Activated B cell treated with CpG ODN at 0.5 μM for 24 hours (primary cell): Measurements from ENCODE around the gene TENM4. TPM values are rescaled to one million over a fixed set of nuclear protein-coding genes. Genes with fewer than 3 reads are reported as not detected.

Experiments
- ATAC-seq: fragments of 200-7000 bp; cut with Tn5 transposase; one replicate; pipeline ENCODE4 v1.10.0; 2021; ENCODE audit warnings: low read depth, mild to moderate bottlenecking, moderate library complexity
- CTCF ChIA-PET: fragments of 350-600 bp; sonication (Branson Sonifier 250); formaldehyde crosslinking; loops from one replicate; lab custom pipeline; 2021; ENCODE audit warnings: antibody characterized with exemption; lab: Charles Lee
- POLR2A ChIA-PET: fragments of 350-600 bp; sonication (Branson Sonifier 250); formaldehyde crosslinking; loops from one replicate; lab custom pipeline; 2021; ENCODE audit warnings: antibody characterized with exemption; lab: Charles Lee
- DNase-seq: peaks from one replicate; pipeline ENCODE4 v3.0.0; 2022
- H3K27ac Mint-ChIP-seq: one replicate; pipeline ENCODE4 v1.8.0; 2020; ENCODE audit warnings: mixed read lengths
- H3K27me3 Mint-ChIP-seq: one replicate; pipeline ENCODE4 v1.8.0; 2021; ENCODE audit warnings: mixed read lengths
- H3K36me3 Mint-ChIP-seq: one replicate; pipeline ENCODE4 v1.8.0; 2021; ENCODE audit warnings: low read depth, mixed read lengths
- H3K4me1 Mint-ChIP-seq: one replicate; pipeline ENCODE4 v1.8.0; 2021; ENCODE audit warnings: mixed read lengths
- H3K4me3 Mint-ChIP-seq: one replicate; pipeline ENCODE4 v1.8.0; 2020; ENCODE audit warnings: mild to moderate bottlenecking, mixed read lengths
- H3K9me3 Mint-ChIP-seq: one replicate; pipeline ENCODE4 v1.8.0; 2020; ENCODE audit warnings: mixed read lengths
- intact Hi-C: fragments of 100-400 bp; cut with micrococcal nuclease; formaldehyde crosslinking; loops from one replicate; pipeline ENCODE4 v1.15.1; 2024
- total RNA-seq: library from RNA; stranded (reverse); gene quantifications from 2 replicates; pipeline ENCODE4 v1.2.3, GENCODE V29; 2022
- TF ChIP-seq, protein P1 (sequence below): fragments of 200-600 bp; IDR thresholded peaks from one replicate; pipeline ENCODE4 v1.8.0; 2022; ENCODE audit warnings: antibody characterized with exemption, mild to moderate bottlenecking

The TENM4 gene
- total RNA-seq, 1 donor from 2014 or later, result 2.4 TPM

DNA sequence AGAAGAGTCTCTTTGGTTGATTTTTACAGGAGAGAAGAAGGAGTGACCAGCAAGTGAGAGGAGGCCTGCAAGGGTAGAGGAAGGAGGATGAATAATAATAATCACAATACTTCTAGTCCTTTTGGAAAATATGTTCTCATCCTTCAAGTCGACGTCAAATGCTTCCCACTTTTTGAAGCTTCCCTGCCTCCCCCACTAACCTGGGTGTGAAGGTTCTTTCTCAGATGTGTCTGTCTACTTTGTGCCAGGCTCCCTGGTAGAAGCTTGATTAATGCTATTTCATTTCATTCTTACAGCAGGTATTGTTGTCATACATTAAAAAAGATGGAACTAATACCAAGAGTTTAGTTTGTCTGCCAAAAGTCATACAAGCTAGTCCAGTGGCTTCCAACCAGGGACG, 17.1 kb downstream of the TENM4 start:
- H3K9me3 Mint-ChIP-seq, result no peaks in the 10 kb centered on the region
- no peak overlapping the region for H3K4me3 Mint-ChIP-seq
- peaks cover 3% of the 10 kb centered on the region for H3K27me3 Mint-ChIP-seq
- H3K4me1 Mint-ChIP-seq, result no peaks in the 10 kb centered on the region
- TF ChIP-seq, protein P1, sequence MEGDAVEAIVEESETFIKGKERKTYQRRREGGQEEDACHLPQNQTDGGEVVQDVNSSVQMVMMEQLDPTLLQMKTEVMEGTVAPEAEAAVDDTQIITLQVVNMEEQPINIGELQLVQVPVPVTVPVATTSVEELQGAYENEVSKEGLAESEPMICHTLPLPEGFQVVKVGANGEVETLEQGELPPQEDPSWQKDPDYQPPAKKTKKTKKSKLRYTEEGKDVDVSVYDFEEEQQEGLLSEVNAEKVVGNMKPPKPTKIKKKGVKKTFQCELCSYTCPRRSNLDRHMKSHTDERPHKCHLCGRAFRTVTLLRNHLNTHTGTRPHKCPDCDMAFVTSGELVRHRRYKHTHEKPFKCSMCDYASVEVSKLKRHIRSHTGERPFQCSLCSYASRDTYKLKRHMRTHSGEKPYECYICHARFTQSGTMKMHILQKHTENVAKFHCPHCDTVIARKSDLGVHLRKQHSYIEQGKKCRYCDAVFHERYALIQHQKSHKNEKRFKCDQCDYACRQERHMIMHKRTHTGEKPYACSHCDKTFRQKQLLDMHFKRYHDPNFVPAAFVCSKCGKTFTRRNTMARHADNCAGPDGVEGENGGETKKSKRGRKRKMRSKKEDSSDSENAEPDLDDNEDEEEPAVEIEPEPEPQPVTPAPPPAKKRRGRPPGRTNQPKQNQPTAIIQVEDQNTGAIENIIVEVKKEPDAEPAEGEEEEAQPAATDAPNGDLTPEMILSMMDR, result no peak
- CTCF ChIA-PET, result no interaction called here
- DNase-seq (no peak), ATAC-seq (no peak)
- POLR2A ChIA-PET, result no interaction called here
- intact Hi-C loops, result no loop called here
- H3K27ac Mint-ChIP-seq, result no peak overlapping the region
- no peaks in the 10 kb centered on the region for H3K36me3 Mint-ChIP-seq

DNA sequence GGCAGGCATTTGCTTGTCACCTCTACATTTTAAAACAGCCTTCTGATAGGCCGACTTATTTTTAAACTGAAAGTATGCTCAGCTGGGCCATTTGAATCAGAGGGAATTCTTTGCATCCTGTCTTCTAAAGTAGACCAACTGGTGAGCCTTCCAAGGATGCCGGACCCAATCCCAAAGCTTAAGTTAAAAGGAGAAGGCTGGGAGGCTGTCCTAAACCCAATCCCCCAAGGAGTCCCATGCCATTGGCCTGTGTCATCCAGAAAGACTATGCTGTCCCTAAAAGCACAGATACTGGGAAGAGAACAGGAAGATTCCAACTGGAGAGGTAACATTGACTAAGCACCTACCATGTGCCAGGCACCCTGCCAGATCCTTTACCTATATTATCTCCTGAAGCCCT, 18.0 kb downstream of the TENM4 start:
- H3K27ac Mint-ChIP-seq, result no peak overlapping the region

DNA sequence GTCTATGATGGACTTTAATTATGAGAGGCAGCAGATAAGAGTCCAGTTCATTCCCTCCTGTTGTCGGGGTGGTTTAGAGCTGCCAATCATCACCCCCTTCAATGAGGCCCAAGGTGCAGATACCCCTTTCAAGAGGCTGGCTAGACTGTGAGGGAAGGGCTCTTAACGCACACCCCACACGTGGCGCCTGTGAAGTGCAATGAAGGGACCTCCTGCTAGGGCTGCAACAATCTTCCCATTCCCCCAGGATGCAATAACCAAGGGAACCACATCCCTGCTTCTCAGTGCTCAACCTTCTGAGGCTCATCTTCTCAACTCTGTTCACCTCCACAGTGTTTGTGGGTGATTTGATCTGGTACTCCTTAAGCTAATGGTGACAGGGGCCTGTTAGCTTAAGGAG, 19.0 kb downstream of the TENM4 start:
- CTCF ChIA-PET, result interaction anchor here (2.0 kb wide), 1 partner anchor 21 kb away, joined by 4 read pairs; no protein-coding TSS in a partner anchor
- H3K4me1 Mint-ChIP-seq, result no peaks in the 10 kb centered on the region
- no peaks in the 10 kb centered on the region for H3K36me3 Mint-ChIP-seq
- intact Hi-C loops, result no loop called here
- H3K27me3 Mint-ChIP-seq, result peaks cover 6% of the 10 kb centered on the region
- H3K9me3 Mint-ChIP-seq, result no peaks in the 10 kb centered on the region
- no peak for ATAC-seq
- DNase-seq, result no peak
- POLR2A ChIA-PET, result no interaction called here
- TF ChIP-seq, protein P1, result no peak
- no peak overlapping the region for H3K27ac Mint-ChIP-seq
- no peak overlapping the region for H3K4me3 Mint-ChIP-seq

More for the DNA sequence above, 18.0 kb downstream of the TENM4 start:
- POLR2A ChIA-PET, result no interaction called here
- Mint-ChIP-seq H3K27me3 (peaks cover 3% of the 10 kb centered on the region), H3K4me3 (no peak overlapping the region), H3K9me3 (no peaks in the 10 kb centered on the region), H3K36me3 (no peaks in the 10 kb centered on the region), H3K4me1 (no peaks in the 10 kb centered on the region)
- intact Hi-C loops, result no loop called here
- TF ChIP-seq, protein P1, result no peak
- no peak for ATAC-seq
- CTCF ChIA-PET, result no interaction called here
- DNase-seq, result no peak

DNA sequence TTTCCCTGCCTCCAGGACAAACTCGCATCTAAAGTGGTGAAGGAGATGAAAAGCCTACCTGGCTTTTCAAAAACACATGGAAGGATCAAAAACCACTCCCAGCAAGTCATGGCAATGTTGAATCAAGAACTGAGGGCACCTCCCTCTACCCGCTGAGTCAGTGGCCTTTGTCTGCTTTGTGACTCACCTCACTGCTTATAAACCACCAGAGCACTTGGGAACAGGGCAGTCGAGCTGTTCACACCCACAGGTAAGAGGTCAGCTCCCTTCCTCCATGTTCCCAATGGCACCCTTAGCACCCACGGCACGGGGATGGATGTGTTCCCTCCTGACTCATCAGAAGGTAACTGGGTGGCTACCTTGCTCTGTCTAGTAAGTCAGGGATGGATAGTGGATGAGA, 21.7 kb downstream of the TENM4 start:
- intact Hi-C loops, result no loop called here
- TF ChIP-seq, protein P1, result no peak
- CTCF ChIA-PET, result no interaction called here
- Mint-ChIP-seq H3K36me3 (no peaks in the 10 kb centered on the region), H3K27ac (no peak overlapping the region), H3K27me3 (peaks cover 4% of the 10 kb centered on the region), H3K9me3 (peaks cover 6% of the 10 kb centered on the region), H3K4me3 (no peak overlapping the region), H3K4me1 (no peaks in the 10 kb centered on the region)
- ATAC-seq, result no peak
- POLR2A ChIA-PET, result no interaction called here
- no peak for DNase-seq

DNA sequence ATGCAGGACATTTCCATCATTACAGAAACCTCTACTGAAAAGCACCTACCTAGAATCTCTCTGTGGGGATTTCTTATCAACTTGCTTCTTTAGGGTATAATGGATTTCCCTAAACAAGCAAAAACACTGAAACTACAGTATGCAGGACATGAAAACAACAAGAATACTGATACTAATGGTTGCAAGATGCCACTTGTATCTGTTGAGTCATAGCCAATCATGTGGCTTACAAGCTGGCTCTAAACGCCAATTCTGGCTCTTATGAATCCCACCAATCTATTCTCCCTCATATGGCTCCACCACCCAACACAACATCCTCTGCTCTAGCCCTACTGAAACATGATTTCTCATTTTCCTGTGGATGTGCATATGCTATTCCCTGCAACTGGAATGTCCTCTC, 22.6 kb downstream of the TENM4 start:
- H3K27me3 Mint-ChIP-seq, result peaks cover 4% of the 10 kb centered on the region
- TF ChIP-seq, protein P1, result no peak
- no peak for ATAC-seq
- DNase-seq, result no peak
- intact Hi-C loops, result no loop called here
- CTCF ChIA-PET, result no interaction called here
- H3K9me3 Mint-ChIP-seq, result peaks cover 6% of the 10 kb centered on the region
- no peak overlapping the region for H3K27ac Mint-ChIP-seq
- POLR2A ChIA-PET, result no interaction called here
- no peak overlapping the region for H3K4me3 Mint-ChIP-seq
- H3K36me3 Mint-ChIP-seq, result no peaks in the 10 kb centered on the region
- H3K4me1 Mint-ChIP-seq, result no peaks in the 10 kb centered on the region
